PC-9 (cell line): ENCODE results near the gene RIMS4. TPM values are rescaled to one million over a fixed set of nuclear protein-coding genes. Genes with fewer than 3 reads are reported as not detected.

Experiments used
- BruUV-seq: library from RNA; stranded (reverse); fragments of 400-500 nt; replicated peaks from 2 replicates; lab custom pipeline; 2021; lab: Mats Ljungman, UMichigan
- CTCF ChIA-PET: fragments of 300-600 bp; sonication (Branson Sonifier 250); formaldehyde crosslinking; loops from one replicate; lab custom pipeline; 2022; ENCODE audit warnings: antibody characterized with exemption; lab: Charles Lee
- POLR2A ChIA-PET: fragments of 300-600 bp; sonication (Branson Sonifier 250); formaldehyde crosslinking; loops from one replicate; lab custom pipeline; 2022; ENCODE audit warnings: antibody characterized with exemption; ENCODE audit not compliant: unreplicated experiment; lab: Charles Lee
- DNase-seq, 2 experiments: peaks; one replicate each; pipeline versions ENCODE4 v3.0.0 to v3.0.0-alpha.2; 2015 to 2022; ENCODE audit warnings: mixed read lengths in 1 of 2
- H2AFZ ChIP-seq: fragments of 200-600 bp; sonication (generic); 2 replicates; pipeline ENCODE4 v1.8.1; 2017; ENCODE audit warnings: antibody characterized with exemption
- H3F3A ChIP-seq: fragments of 200-600 bp; sonication (generic); 2 replicates; pipeline ENCODE4 v1.8.1; 2017; ENCODE audit warnings: antibody characterized with exemption, mild to moderate bottlenecking, low read depth; ENCODE audit not compliant: insufficient read depth
- H3K27ac ChIP-seq: fragments of 200-600 bp; sonication (generic); 2 replicates; pipeline ENCODE4 v1.6.1; 2016; ENCODE audit warnings: mixed run types
- H3K27me3 ChIP-seq: fragments of 200-600 bp; sonication (generic); 2 replicates; pipeline ENCODE4 v1.6.1; 2016; ENCODE audit warnings: low read depth, mixed run types; ENCODE audit not compliant: insufficient read depth
- H3K36me3 ChIP-seq: fragments of 200-600 bp; sonication (generic); 2 replicates; pipeline ENCODE4 v1.6.1; 2016; ENCODE audit warnings: low read depth, mixed run types
- H3K4me1 ChIP-seq: fragments of 200-600 bp; sonication (generic); replicated peaks from 2 replicates; pipeline ENCODE4 v1.6.1; 2016; ENCODE audit warnings: mixed run types; ENCODE audit not compliant: insufficient read depth
- H3K4me2 ChIP-seq: fragments of 200-600 bp; sonication (generic); 2 replicates; pipeline ENCODE4 v1.6.1; 2017; ENCODE audit warnings: mixed run types
- H3K4me3 ChIP-seq: fragments of 200-600 bp; sonication (generic); 2 replicates; pipeline ENCODE4 v1.6.1; 2016; ENCODE audit warnings: mixed run types
- H3K79me2 ChIP-seq: fragments of 200-600 bp; sonication (generic); 2 replicates; pipeline ENCODE4 v1.6.1; 2017; ENCODE audit warnings: low read depth, mixed run types
- H3K9me2 ChIP-seq: fragments of 200-600 bp; sonication (generic); 2 replicates; pipeline ENCODE4 v1.8.1; 2017; ENCODE audit warnings: mild to moderate bottlenecking; ENCODE audit not compliant: insufficient read depth
- H3K9me3 ChIP-seq: fragments of 200-600 bp; sonication (generic); 2 replicates; pipeline ENCODE4 v1.8.1; 2016; ENCODE audit warnings: low read depth; ENCODE audit not compliant: insufficient read depth
- H4K20me1 ChIP-seq: fragments of 200-600 bp; sonication (generic); 2 replicates; pipeline ENCODE4 v1.8.1; 2017; ENCODE audit not compliant: insufficient read depth
- EZH2 ChIP-seq: fragments of 200-600 bp; sonication (generic); IDR thresholded peaks from 2 replicates; pipeline ENCODE4 v1.8.0; 2017; ENCODE audit warnings: antibody characterized with exemption, low read depth
- intact Hi-C: fragments of 100-400 bp; cut with micrococcal nuclease; formaldehyde crosslinking; loops from one replicate; pipeline ENCODE4 v1.10.0; 2022; ENCODE audit not compliant: unreplicated experiment
- total RNA-seq: library from RNA; stranded (reverse); gene quantifications from 2 replicates; pipeline ENCODE4 v1.2.3, GENCODE V29; 2021
- TF ChIP-seq, protein P1 (sequence below): fragments of 200-600 bp; sonication (generic); conservative IDR thresholded peaks from 2 replicates; pipeline ENCODE4 v1.6.1; 2017; ENCODE audit warnings: mixed run types, antibody characterized with exemption, mild to moderate bottlenecking, moderate library complexity

RIMS4 gene
- total RNA-seq, 1 experiment from 2014 or later = 0.13 TPM

DNA sequence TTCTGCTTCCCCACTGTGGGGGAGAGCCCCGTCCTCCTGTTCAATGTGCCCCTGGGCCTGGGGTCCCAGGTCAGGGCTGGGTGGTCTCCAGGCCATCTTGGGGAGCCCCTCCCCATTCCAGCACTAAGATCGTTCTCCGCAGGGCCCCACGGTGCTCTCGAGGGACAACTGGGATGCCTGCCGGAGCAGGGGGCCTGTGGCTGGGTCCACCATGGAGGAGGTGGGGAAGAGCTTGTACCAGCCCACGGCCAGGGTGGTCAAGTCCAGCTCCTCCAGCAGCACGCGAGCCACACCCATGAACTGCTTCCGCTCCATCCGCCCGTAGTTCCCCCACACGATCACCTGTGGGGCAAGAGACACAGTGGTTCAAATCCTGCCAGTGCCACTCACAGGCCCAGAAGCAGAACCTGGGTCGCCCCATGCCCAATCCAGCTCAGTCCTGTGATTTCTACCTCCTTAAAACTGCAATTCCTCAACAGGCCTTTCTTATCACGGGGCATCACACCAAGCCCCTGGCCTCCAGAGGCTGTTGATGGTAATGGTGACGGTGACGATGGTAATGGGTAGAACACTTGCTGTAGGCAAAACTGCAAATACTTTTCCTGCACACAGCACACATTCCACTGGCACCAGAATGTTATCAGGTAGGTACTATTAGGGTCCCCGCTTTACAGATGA lies 54.2 kb downstream of the RIMS4 start:
- H3K4me2 ChIP-seq = no peak overlapping the region
- ChIA-PET CTCF (no interaction called here), POLR2A (no interaction called here)
- no peaks in the 10 kb centered on the region for H4K20me1 ChIP-seq
- intact Hi-C loops = no loop called here
- H3K79me2 ChIP-seq = no peaks in the 10 kb centered on the region
- no peaks in the 10 kb centered on the region for H3K36me3 ChIP-seq
- TF ChIP-seq, protein P1, sequence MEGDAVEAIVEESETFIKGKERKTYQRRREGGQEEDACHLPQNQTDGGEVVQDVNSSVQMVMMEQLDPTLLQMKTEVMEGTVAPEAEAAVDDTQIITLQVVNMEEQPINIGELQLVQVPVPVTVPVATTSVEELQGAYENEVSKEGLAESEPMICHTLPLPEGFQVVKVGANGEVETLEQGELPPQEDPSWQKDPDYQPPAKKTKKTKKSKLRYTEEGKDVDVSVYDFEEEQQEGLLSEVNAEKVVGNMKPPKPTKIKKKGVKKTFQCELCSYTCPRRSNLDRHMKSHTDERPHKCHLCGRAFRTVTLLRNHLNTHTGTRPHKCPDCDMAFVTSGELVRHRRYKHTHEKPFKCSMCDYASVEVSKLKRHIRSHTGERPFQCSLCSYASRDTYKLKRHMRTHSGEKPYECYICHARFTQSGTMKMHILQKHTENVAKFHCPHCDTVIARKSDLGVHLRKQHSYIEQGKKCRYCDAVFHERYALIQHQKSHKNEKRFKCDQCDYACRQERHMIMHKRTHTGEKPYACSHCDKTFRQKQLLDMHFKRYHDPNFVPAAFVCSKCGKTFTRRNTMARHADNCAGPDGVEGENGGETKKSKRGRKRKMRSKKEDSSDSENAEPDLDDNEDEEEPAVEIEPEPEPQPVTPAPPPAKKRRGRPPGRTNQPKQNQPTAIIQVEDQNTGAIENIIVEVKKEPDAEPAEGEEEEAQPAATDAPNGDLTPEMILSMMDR = no peak
- no peak for TF ChIP-seq EZH2
- no peak for DNase-seq
- H3K4me3 ChIP-seq = no peak overlapping the region
- BruUV-seq = no TSS peak
- H3K9me3 ChIP-seq = no peaks in the 10 kb centered on the region
- H3K27me3 ChIP-seq = peaks cover 94% of the 10 kb centered on the region
- H3K4me1 ChIP-seq = no peaks in the 10 kb centered on the region
- H3K27ac ChIP-seq = no peak overlapping the region
- no peaks in the 10 kb centered on the region for H3K9me2 ChIP-seq
- H3F3A ChIP-seq = no peaks in the 10 kb centered on the region
- H2AFZ ChIP-seq = no peak overlapping the region

DNA sequence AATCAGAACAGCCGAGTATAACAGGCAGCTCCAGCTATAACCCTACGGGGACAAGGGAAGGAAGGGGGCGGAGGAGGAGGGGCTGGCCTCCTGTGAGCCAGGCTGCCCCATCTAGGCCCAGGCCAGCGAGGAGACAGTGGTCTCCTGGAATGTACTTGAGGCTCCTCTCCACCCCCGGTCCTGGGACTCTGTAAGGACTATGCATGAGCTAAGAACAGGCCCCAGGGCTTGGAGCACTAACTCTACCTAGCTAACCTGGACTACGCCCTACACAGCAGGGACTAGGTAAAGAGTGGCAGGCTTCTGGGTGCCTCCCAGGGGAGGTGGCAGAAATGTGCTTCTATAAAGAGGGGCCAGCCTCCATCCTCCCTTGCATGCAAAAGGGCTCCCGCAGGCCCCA lies 55.8 kb downstream of the RIMS4 start:
- Histone ChIP-seq H2AFZ (no peak overlapping the region), H3K9me3 (no peaks in the 10 kb centered on the region), H3K4me3 (no peak overlapping the region), H4K20me1 (no peaks in the 10 kb centered on the region), H3K4me1 (no peaks in the 10 kb centered on the region), H3K79me2 (no peaks in the 10 kb centered on the region), H3F3A (no peaks in the 10 kb centered on the region), H3K36me3 (no peaks in the 10 kb centered on the region), H3K27me3 (peaks cover 81% of the 10 kb centered on the region), H3K9me2 (no peaks in the 10 kb centered on the region), H3K4me2 (no peak overlapping the region), H3K27ac (no peak overlapping the region)
- intact Hi-C loops = no loop called here
- no TSS peak for BruUV-seq
- no peak for DNase-seq
- ChIA-PET POLR2A (no interaction called here), CTCF (interaction anchor here (0.6 kb wide), 1 partner anchor 359 kb away, joined by 3 read pairs; no protein-coding TSS in a partner anchor)
- TF ChIP-seq, protein P1 = no peak
- no peak for TF ChIP-seq EZH2

DNA sequence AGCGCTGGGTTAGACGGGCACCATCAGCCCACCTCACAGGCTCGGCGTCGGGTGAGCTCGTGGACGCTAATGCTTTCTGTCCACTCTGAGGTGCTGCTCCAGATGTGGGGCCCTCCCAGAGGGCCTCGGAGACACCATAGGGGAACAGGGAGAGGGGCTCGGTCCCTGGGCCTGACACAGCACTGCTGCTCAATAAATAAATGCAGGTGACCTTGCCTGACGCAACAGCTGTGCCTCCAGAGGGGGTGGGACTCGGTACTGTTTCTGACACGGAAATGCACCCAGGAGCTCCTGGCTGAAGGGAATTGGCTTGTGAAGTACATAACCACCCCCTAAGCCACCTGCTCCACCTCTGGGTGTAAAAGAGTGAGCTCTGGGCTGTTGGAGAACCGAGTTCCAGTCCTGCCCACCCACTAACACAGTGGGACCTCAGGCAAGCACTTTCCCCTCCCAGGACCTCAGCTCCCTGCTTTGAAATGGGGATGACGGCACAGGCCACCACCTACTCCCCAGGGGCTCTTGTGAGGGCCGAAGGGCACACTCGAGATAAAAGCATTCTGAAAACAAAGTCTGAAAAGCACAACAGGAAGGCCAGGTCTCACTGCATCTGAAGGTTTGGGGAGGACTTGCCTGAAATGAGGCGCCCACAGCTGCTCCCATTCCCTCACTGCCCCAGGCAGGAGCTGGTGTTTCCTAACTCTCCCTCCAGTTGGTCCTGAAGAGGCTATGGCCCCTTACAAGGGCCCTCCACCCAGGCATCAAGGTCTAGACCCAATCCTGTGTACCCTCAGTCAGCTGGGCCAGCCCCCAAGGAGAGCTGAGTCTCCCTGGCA lies 58.0 kb downstream of the RIMS4 start:
- Histone ChIP-seq H3F3A (peaks cover 8% of the 10 kb centered on the region; the same call in 1 of the 2 replicates), H3K27me3 (peaks cover 59% of the 10 kb centered on the region), H3K9me2 (no peaks in the 10 kb centered on the region), H3K4me2 (no peak overlapping the region), H3K4me3 (no peak overlapping the region), H3K79me2 (no peaks in the 10 kb centered on the region), H3K27ac (no peak overlapping the region), H4K20me1 (no peaks in the 10 kb centered on the region), H3K9me3 (no peaks in the 10 kb centered on the region), H3K4me1 (peaks cover 5% of the 10 kb centered on the region), H3K36me3 (no peaks in the 10 kb centered on the region), H2AFZ (no peak overlapping the region)
- TF ChIP-seq EZH2 = no peak
- TF ChIP-seq, protein P1 = no peak
- ChIA-PET CTCF (interaction anchor here (0.5 kb wide), 1 partner anchor 142 kb away, joined by 8 read pairs; no protein-coding TSS in a partner anchor), POLR2A (no interaction called here)
- no peak for DNase-seq
- no TSS peak for BruUV-seq
- intact Hi-C loops = no loop called here
